Stimulated activated CD4-positive, alpha-beta T cell treated with anti-CD3 and anti-CD28 coated beads, Interleukin-15, amount 100 ng/mL, for 1 hour (primary cell): ENCODE measurements around the gene SLC35B3.
"Not testable (repeated sequence)": the region's sequence is repeated elsewhere in the genome, so short reads cannot be mapped to it uniquely, and the experiment has no call there.

Experiments used
- DNase-seq, 2 donors: peaks; one replicate each; pipeline ENCODE4 v3.0.0-alpha.2; 2020; ENCODE audit warnings: low read depth in 1 of 2, low spot score in 1 of 2

Gene SLC35B3

DNA sequence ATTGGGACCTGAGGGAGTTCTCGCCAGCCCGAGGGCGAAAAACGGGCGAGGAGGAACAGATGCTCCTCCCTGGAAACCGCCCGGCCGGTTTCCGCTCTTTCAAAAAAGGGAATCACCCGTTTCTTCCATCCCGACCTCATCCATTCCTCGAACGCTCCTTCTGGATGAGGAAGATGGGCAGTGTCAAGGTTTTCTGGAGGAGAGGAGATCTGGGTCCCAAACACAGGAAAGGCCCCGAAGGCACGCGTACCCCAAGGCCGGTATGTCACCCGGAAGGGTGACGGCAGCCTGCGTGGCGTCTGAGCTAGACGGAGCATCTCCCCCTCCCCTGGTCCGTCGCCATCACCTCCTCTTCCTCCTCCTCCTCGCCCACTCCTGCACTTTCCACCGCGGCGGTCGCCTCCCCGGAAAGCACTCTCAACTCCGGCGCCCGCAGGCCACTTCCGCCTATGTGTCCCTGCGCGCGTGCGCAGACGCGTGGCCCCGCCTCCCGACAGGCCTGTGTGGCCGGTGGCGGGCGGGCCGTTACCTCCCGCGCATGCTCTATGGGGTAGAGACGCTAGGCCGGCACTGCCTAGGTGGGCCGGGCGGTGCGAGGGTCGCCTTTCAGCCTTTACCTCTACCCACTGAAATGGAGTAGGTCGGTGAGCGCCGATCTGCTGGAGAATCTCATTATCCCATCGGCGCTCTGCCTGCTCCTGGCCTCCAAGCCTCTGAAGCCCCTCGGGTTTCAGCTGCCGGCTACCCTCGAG lies at the start of gene SLC35B3:
SLC35B3 (minus strand) TSS at position 453 of the 752 bp plus-strand sequence.
- DNase-seq = peak; percentile 95 to 99

DNA sequence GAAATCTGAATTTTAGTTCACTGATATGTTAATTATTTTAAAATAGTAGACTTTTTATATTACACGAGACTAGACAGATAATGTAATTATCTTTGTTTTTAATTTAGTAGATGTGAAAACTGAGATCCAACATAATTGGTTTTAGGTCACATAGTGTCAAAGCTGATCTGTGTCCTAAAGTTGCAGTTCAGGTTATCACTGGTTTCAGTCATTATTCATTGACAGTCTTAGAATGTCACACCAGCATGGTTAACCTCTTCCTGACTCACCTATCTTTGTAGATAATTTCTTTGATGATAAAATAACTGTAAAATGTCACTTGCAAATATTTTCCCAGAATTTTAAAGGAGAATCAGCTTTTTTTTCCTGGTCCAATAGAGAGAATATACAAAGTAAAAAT lies 48.3 kb upstream of the SLC35B3 start:
- no peak for DNase-seq

DNA sequence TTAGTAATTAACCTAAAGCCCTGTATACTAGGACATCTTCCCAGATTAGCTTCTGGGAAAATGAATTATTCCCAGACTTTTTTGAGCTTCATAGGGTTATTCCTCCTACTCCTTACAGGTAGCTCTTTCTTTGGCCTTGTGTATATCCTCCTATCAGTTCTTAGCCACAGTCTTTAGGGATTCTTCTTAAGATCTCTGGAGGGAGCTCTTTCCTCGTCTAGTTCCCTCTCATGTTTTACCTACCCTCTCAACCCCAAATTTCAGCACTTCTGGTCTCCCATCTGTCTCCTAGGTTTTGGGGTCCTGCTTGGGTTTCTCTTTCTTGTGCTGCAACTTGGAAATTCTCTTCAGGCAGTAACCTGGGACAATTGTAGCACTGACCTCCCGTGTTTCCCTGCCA lies 46.4 kb upstream of the SLC35B3 start:
- DNase-seq = no peak

DNA sequence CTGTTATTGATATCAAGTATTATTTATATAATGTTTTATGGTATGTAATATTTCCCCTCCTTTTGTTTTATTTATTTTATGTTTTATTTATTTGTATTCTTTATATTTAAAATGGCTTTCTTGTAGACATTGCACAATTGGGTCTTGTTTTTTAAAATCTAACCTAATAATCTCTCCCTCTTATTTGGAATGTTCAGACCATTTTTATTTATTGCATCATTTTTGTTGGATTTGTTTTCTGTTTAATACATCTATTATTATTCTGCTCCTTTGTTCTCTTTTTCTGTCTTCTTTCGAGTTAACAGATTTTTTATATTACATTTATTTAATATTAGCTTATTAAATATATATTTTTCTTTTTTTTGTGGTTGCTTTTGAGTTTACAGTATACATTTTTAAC lies 43.1 kb upstream of the SLC35B3 start:
- DNase-seq = no peak

GRCh38 chr6:8476656-8477055 lies 41.3 kb upstream of the SLC35B3 start:
- no peak for DNase-seq

- DNase-seq = no peak
These were observed 33.4 kb upstream of the SLC35B3 start for GRCh38 chr6:8468552-8469356.

DNA sequence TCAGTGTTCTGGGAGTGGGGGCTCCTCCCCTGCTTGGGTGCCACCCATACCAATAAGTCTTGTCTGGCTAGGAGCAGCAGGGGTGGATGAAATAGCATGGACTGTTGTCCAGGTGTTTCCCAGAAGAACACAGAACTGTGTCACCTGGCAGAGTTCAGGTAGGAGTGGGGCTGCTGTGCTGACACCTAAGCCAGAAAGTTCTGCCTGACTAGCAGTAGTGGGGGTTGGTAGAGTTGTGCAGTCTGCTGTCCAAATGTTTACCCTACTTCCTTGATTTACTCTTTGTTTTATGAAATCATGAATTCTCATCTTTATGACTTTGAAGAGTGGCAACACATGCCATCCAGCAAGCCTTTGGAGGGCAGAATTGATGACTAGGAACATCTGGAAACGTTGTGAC lies 27.3 kb upstream of the SLC35B3 start:
- DNase-seq = no peak

GRCh38 chr6:8462169-8462568 lies 26.8 kb upstream of the SLC35B3 start:
- no peak for DNase-seq

DNA sequence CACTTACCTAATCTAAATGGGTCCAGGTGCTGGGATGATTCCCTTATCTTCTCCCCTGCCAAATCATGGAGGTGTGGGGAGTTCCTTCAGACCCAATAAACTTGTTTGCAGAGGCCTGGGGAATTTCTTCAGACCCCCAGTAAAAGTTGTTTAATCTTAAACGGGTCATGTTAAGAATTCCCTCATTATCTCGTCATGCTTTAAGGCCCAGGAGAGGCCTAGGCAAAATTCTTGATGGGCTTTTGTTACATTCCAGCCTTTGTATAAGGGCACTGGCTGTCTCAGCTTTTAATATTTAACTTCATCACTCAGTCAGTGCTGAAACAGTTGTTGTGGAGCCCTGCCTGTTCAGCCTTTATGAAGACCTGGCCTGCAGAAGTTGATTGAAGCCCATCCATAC lies 11.0 kb upstream of the SLC35B3 start:
- no peak for DNase-seq

- not testable (repeated sequence) for DNase-seq
These were observed 10.6 kb upstream of the SLC35B3 start for GRCh38 chr6:8445930-8446329.

DNA sequence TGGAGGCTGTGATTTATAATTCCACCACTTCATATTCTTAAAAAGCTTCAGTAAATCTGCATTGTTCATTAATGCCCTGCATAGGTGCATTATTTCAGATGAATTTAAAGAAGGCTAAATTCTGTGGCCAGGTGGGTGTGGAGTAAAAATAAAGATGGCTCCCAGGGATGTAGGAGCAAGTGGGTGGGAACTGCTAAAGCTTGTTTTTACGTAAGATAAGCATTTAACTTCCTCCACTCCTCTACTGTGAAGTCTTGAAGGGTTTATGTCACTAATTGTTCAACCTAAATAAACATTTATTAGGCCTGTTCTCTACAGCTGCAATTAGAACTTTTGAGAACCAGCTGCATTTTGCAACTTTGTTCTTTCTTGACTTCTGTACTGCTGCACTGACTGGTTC lies 6.8 kb upstream of the SLC35B3 start:
- DNase-seq = no peak

DNA sequence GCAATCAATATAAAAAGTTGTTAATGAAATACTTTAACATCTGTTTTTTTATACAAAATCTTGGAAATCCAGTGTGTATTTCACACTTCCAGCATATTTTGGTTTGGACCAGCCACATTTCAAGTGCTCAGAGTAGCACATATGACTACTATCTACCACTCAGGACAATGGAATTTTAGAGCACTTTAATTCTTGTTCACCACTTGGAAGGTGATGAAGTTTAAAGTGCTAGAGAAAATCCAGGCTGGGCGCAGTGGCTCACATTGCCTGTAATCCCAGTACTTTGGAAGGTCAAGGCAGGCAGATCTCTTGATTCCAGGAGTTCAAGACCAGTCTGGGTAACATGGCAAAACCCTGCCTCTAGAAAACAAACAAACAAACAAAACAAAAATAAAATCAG lies 6.1 kb upstream of the SLC35B3 start:
- no peak for DNase-seq

GRCh38 chr6:8439601-8440268 lies 4.4 kb upstream of the SLC35B3 start:
- DNase-seq = no peak

DNA sequence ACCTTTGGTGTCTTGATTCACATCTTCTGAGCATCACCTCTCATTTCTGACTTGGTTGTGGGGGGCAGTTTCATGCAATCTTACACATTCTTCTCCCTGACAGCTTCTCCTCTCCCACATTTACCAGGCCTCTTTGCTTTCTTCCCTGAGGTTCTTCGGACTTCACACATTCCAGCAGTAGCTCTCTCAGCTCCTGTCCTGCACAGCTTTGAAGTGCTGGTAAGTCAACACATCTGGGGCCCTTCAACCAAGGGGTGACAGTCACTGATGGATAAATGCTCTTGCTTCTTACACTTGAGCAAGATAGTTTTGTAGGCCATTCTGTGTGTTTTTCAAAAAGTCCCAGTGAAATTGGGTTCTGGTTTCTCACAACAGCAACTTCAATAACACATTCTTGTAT lies 2.5 kb upstream of the SLC35B3 start:
- DNase-seq = no peak

- no peak for DNase-seq
These were observed 1.6 kb upstream of the SLC35B3 start for GRCh38 chr6:8436966-8437365.

DNA sequence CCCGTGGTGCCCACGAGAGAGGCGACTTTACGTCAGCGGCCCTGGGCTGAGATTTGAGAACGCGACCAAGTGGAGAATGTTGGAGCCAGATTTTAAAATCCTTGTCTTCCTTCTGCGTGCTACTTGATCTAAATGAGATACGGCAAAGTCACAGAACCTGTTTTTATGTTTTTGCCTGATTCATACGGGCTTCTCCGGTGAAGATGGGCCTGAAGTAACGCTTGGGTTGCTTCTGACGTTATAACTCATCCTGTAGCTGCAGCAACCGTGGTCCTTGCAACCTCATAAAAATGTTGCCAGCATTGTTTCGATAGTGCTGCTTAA lies 462 bp upstream of the SLC35B3 start:
- no peak for DNase-seq

- no peak for DNase-seq
These were observed 635 bp downstream of the SLC35B3 start for GRCh38 chr6:8434727-8435092.

- DNase-seq = no peak
These were observed 2.7 kb downstream of the SLC35B3 start for GRCh38 chr6:8432614-8433013.

DNA sequence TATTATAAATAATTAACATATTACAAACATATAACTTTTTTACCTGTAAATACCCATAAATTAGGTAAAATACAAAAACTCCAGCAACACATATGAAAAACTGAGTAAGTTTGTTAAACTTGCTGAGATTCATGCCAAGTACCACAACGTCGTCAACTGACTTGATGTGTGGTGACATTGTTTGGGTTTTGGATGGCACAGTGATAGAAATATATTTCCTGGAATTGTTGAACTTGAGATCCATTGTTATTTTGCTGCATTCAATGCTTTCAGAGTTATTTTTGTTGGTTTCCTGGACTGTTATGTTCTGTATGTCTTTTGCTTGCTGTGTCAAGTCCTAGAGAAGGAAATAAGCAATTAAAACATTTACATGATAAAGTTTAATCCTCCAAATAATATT lies 5.5 kb downstream of the SLC35B3 start:
- DNase-seq = no peak

DNA sequence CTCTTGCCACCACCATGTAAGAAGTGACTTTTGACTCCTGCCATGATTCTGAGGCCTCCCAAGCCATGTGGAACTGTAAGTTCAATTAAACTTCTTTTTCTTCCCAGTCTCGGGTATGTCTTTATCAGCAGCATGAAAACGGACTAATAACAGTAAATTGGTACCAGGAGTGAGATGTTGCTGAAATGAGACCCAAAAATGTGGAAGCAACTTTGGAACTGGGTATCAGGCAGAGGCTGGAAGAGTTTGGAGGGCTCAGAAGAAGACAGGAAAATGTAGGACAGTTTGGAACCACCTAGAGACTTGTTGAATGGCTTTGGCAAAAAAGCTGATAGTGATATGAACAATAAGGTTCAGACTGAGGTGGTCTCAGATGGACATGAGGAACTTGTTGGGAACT lies 8.8 kb downstream of the SLC35B3 start:
- not testable (repeated sequence) for DNase-seq

- no peak for DNase-seq
These were observed 15.2 kb downstream of the SLC35B3 start for GRCh38 chr6:8420031-8420588.

DNA sequence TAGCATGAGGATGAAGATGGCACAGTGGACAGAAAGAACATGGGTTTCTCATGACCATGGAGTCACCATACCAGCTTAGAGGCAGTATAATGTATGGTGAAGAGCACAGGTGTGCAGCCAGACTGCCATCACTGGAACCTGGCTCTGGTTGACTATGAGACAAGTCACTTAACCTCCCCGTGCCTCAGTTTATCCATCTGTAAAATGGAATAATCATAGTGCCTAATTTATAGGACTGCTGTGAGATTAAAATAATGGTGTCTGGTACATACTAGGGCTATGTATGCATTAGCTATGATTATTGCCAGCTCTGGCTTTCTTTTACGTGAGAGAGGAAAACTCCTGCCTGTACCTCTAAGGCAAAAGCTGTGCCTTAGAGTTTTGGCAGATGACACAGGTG lies 19.4 kb downstream of the SLC35B3 start:
- no peak for DNase-seq
